Measurements from ENCODE around the gene CELF4.
A peak's percentile ranks its signal among the peaks of the same experiment; 100 is the strongest.

CELF4 gene

GRCh38 chr18:37512400-37512799 lies 53.2 kb downstream of the CELF4 start:
- no peak for TF ChIP-seq GATA2 (IDR thresholded peaks at IDR 0.05; ENCODE audit: low read depth, low read length)
- TF ChIP-seq GATA3 (IDR thresholded peaks at IDR 0.05; ENCODE audit: low read depth, low read length), result no peak

- TF ChIP-seq GATA3 (IDR thresholded peaks at IDR 0.05; ENCODE audit: low read depth, low read length), result no peak
- no peak for TF ChIP-seq GATA2 (IDR thresholded peaks at IDR 0.05; ENCODE audit: low read depth, low read length)
These were observed 53.8 kb downstream of the CELF4 start for GRCh38 chr18:37511721-37512298.

GRCh38 chr18:37509600-37509999 lies 56.0 kb downstream of the CELF4 start:
- no peak for TF ChIP-seq GATA2 (IDR thresholded peaks at IDR 0.05; ENCODE audit: low read depth, low read length)
- TF ChIP-seq GATA3 (IDR thresholded peaks at IDR 0.05; ENCODE audit: low read depth, low read length), result no peak

GRCh38 chr18:37508207-37508606 lies 57.4 kb downstream of the CELF4 start:
- TF ChIP-seq GATA2 (IDR thresholded peaks at IDR 0.05; ENCODE audit: low read depth, low read length), result no peak
- TF ChIP-seq GATA3 (IDR thresholded peaks at IDR 0.05; ENCODE audit: low read depth, low read length), result no peak

GRCh38 chr18:37507239-37507638 lies 58.4 kb downstream of the CELF4 start:
- peak; percentile 8; the same call in 1 of the 2 replicates for TF ChIP-seq GATA3 (IDR thresholded peaks at IDR 0.05; ENCODE audit: low read depth, low read length)
- peak; percentile 93 for TF ChIP-seq GATA2 (IDR thresholded peaks at IDR 0.05; ENCODE audit: low read depth, low read length)

GRCh38 chr18:37506001-37506400 lies 59.6 kb downstream of the CELF4 start:
- TF ChIP-seq GATA3 (IDR thresholded peaks at IDR 0.05; ENCODE audit: low read depth, low read length), result no peak
- TF ChIP-seq GATA2 (IDR thresholded peaks at IDR 0.05; ENCODE audit: low read depth, low read length), result no peak

- TF ChIP-seq GATA2 (IDR thresholded peaks at IDR 0.05; ENCODE audit: low read depth, low read length) (no peak), GATA3 (IDR thresholded peaks at IDR 0.05; ENCODE audit: low read depth, low read length) (no peak)
These were observed 60.3 kb downstream of the CELF4 start for GRCh38 chr18:37505321-37505720.

- no peak for TF ChIP-seq GATA2 (IDR thresholded peaks at IDR 0.05; ENCODE audit: low read depth, low read length)
- TF ChIP-seq GATA3 (IDR thresholded peaks at IDR 0.05; ENCODE audit: low read depth, low read length), result no peak
These were observed 63.0 kb downstream of the CELF4 start for GRCh38 chr18:37502601-37503000.

GRCh38 chr18:37502036-37502435 lies 63.6 kb downstream of the CELF4 start:
- TF ChIP-seq GATA3 (IDR thresholded peaks at IDR 0.05; ENCODE audit: low read depth, low read length) (no peak), GATA2 (IDR thresholded peaks at IDR 0.05; ENCODE audit: low read depth, low read length) (no peak)

GRCh38 chr18:37501136-37501535 lies 64.5 kb downstream of the CELF4 start:
- TF ChIP-seq GATA2 (IDR thresholded peaks at IDR 0.05; ENCODE audit: low read depth, low read length) (no peak), GATA3 (IDR thresholded peaks at IDR 0.05; ENCODE audit: low read depth, low read length) (no peak)

- no peak for TF ChIP-seq GATA2 (IDR thresholded peaks at IDR 0.05; ENCODE audit: low read depth, low read length)
- no peak for TF ChIP-seq GATA3 (IDR thresholded peaks at IDR 0.05; ENCODE audit: low read depth, low read length)
These were observed 65.7 kb downstream of the CELF4 start for GRCh38 chr18:37499913-37500312.

GRCh38 chr18:37499044-37499443 lies 66.6 kb downstream of the CELF4 start:
- TF ChIP-seq GATA2 (IDR thresholded peaks at IDR 0.05; ENCODE audit: low read depth, low read length) (no peak), GATA3 (IDR thresholded peaks at IDR 0.05; ENCODE audit: low read depth, low read length) (no peak)

- TF ChIP-seq GATA2 (IDR thresholded peaks at IDR 0.05; ENCODE audit: low read depth, low read length), result no peak
- no peak for TF ChIP-seq GATA3 (IDR thresholded peaks at IDR 0.05; ENCODE audit: low read depth, low read length)
These were observed 67.6 kb downstream of the CELF4 start for GRCh38 chr18:37497853-37498518.

- TF ChIP-seq GATA2 (IDR thresholded peaks at IDR 0.05; ENCODE audit: low read depth, low read length) (no peak), GATA3 (IDR thresholded peaks at IDR 0.05; ENCODE audit: low read depth, low read length) (no peak)
These were observed 69.0 kb downstream of the CELF4 start for GRCh38 chr18:37496568-37496967.

GRCh38 chr18:37495354-37495753 lies 70.2 kb downstream of the CELF4 start:
- no peak for TF ChIP-seq GATA3 (IDR thresholded peaks at IDR 0.05; ENCODE audit: low read depth, low read length)
- no peak for TF ChIP-seq GATA2 (IDR thresholded peaks at IDR 0.05; ENCODE audit: low read depth, low read length)

Data from SH-SY5Y (cell line).